Measurements from ENCODE around the gene HAVCR2. TPM values are rescaled to one million over a fixed set of nuclear protein-coding genes. Genes with fewer than 3 reads are reported as not detected.
"Not testable (repeated sequence)": the region's sequence is repeated elsewhere in the genome, so short reads cannot be mapped to it uniquely, and the experiment has no call there.

The HAVCR2 gene
- total and polyA plus RNA-seq, 2 donors from 2014 or later = 14.6 to 17.5 TPM

DNA sequence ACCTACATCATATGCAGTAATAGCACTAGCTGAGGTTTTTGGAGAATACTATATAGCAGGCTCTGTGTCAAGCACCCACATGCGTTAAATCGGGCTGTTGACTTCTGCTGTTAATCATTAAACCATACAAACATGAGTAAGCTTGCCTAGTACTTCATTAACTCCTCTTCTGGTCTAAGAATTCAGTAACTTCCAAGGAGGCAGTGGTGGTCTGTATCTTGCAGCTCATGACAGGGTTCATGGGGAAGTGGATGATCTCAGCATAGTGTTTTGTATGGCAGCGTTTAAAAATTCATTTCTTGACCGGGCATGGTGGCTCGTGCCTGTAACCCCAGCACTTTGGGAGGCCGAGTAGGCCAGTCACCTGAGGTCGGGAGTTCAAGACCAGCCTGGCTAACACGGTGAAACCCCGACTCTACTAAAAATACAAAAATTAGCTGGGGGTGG lies 49.7 kb downstream of the HAVCR2 start, which contains the start of gene HAVCR1:
TSS of gene HAVCR1 (minus strand) at position 24 of the 447 bp plus-strand sequence. CDS start 1,173 bp downstream, outside the sequence.
- Histone ChIP-seq H3K27me3 (ENCODE audit: control insufficient read depth, insufficient read depth, low read length) (no peaks in the 10 kb centered on the region), H3K9me3 (ENCODE audit: control insufficient read depth in 2 of 3, insufficient read depth in 1 of 3, low read length in 3 of 3) (no peaks in the 10 kb centered on the region), H3K27ac (ENCODE audit: low read depth in 2 of 2, low read length in 2 of 2) (peak within 1 kb of the TSS; percentile 76 to 93), H3K36me3 (ENCODE audit: control insufficient read depth in 2 of 3, insufficient read depth in 3 of 3, low read length in 3 of 3) (no peaks in the 10 kb centered on the region), H3K9ac (ENCODE audit: low read length in 3 of 3) (peak within 1 kb of the TSS in 1 of 3 donors; percentile 35), H3K4me1 (ENCODE audit: control insufficient read depth in 2 of 3, insufficient read depth in 2 of 3, low read depth in 1 of 3, low read length in 3 of 3) (peaks cover 0 to 11% (median 5%) of the 10 kb centered on the region in 3 donors), H3K4me3 (ENCODE audit: low read length in 3 of 3) (peak within 1 kb of the TSS in 2 of 3 donors; percentile 23 to 28)
- FAIRE-seq (peak; percentile 86), DNase-seq (peak in 4 of 5 donors; percentile 17 to 74 (median 54))
- intact Hi-C loops (cut with DNase I) = no loop called here
- TF ChIP-seq, protein P1, sequence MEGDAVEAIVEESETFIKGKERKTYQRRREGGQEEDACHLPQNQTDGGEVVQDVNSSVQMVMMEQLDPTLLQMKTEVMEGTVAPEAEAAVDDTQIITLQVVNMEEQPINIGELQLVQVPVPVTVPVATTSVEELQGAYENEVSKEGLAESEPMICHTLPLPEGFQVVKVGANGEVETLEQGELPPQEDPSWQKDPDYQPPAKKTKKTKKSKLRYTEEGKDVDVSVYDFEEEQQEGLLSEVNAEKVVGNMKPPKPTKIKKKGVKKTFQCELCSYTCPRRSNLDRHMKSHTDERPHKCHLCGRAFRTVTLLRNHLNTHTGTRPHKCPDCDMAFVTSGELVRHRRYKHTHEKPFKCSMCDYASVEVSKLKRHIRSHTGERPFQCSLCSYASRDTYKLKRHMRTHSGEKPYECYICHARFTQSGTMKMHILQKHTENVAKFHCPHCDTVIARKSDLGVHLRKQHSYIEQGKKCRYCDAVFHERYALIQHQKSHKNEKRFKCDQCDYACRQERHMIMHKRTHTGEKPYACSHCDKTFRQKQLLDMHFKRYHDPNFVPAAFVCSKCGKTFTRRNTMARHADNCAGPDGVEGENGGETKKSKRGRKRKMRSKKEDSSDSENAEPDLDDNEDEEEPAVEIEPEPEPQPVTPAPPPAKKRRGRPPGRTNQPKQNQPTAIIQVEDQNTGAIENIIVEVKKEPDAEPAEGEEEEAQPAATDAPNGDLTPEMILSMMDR (IDR thresholded peaks at IDR 0.05; ENCODE audit: borderline replicate concordance, extremely low read depth, insufficient read depth) = no peak

DNA sequence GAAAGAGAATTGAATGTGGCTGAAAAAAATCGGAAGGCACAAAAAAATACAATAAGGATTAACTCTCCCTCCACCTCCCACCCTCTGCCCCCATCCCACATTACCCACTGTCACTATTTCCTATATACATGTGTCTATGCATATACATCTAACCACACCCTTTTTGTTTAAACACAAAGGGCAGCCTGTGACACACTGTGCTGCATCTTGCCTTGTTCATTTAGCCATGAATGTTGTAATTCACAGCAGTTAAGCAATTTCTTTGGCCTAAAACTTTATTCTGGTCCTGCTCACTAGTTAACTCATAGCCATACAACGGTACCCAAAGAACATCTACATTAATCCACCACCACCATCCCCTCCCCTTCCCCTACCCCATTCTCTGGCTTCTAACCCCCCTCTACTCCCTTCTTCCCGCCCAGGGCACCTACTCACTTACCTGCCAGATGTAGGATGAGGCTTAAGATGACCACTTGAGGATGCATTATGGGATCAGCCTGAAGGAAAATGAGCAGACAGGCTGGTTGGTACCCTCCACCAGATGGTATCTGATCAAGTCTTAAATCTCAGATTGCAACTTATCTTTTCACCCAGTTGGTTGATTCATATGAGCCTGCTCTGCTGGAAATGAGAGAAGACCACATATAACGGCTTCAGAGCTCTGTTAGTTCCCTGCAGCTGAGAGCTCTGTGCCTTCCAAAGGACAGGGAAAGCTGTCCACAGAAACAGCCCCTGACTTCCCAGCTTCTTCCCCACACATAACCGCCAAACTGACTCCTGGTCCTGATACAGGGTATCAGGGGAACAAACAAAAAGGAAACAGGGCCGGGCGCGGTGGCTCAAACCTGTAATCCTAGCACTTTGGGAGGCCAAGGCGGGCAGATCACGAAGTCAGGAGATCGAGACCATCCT lies 51.1 kb downstream of the HAVCR2 start:
- Histone ChIP-seq H3K36me3 (ENCODE audit: control insufficient read depth in 2 of 3, insufficient read depth in 3 of 3, low read length in 3 of 3) (no peaks in the 10 kb centered on the region), H3K9ac (ENCODE audit: low read length in 3 of 3) (no peak overlapping the region), H3K27me3 (ENCODE audit: control insufficient read depth, insufficient read depth, low read length) (no peaks in the 10 kb centered on the region), H3K27ac (ENCODE audit: low read depth in 2 of 2, low read length in 2 of 2) (peak overlapping the region; percentile 72 to 74), H3K4me3 (ENCODE audit: low read length in 3 of 3) (peak overlapping the region in 2 of 3 donors; percentile 23 to 28), H3K9me3 (ENCODE audit: control insufficient read depth in 2 of 3, insufficient read depth in 1 of 3, low read length in 3 of 3) (no peaks in the 10 kb centered on the region), H3K4me1 (ENCODE audit: control insufficient read depth in 2 of 3, insufficient read depth in 2 of 3, low read depth in 1 of 3, low read length in 3 of 3) (peaks cover 0 to 11% (median 5%) of the 10 kb centered on the region in 3 donors)
- intact Hi-C loops (cut with DNase I) = no loop called here
- TF ChIP-seq, protein P1 (IDR thresholded peaks at IDR 0.05; ENCODE audit: borderline replicate concordance, extremely low read depth, insufficient read depth) = no peak
- DNase-seq (no peak), FAIRE-seq (no peak)

DNA sequence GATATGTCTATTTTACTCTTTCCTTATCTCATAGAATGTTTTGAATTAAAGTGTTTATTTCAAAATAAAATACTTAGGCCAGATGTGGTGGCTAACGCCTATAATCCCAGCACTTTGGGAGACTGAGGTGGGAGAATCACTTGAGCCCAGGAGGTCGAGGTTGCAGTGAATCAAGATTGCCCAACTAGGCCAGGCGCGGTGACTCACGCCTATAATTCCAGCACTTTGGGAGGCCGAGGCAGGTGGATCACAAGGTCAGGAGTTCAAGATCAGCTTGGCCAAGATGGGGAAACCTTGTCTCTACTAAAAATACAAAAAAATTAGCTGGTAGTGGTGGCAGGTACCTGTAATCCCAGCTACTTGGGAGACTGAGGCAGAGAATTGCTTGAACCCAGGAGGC lies 52.0 kb downstream of the HAVCR2 start:
- intact Hi-C loops (cut with DNase I); H3K36me3 ChIP-seq (ENCODE audit: control insufficient read depth in 2 of 3, insufficient read depth in 3 of 3, low read length in 3 of 3); H3K9ac ChIP-seq (ENCODE audit: low read length in 3 of 3); H3K27ac ChIP-seq (ENCODE audit: low read depth in 2 of 2, low read length in 2 of 2); H3K4me3 ChIP-seq (ENCODE audit: low read length in 3 of 3); FAIRE-seq; H3K27me3 ChIP-seq (ENCODE audit: control insufficient read depth, insufficient read depth, low read length); H3K9me3 ChIP-seq (ENCODE audit: control insufficient read depth in 2 of 3, insufficient read depth in 1 of 3, low read length in 3 of 3); DNase-seq: not testable (repeated sequence)
- H3K4me1 ChIP-seq (ENCODE audit: control insufficient read depth in 2 of 3, insufficient read depth in 2 of 3, low read depth in 1 of 3, low read length in 3 of 3) = peaks cover 0 to 11% (median 5%) of the 10 kb centered on the region in 3 donors

DNA sequence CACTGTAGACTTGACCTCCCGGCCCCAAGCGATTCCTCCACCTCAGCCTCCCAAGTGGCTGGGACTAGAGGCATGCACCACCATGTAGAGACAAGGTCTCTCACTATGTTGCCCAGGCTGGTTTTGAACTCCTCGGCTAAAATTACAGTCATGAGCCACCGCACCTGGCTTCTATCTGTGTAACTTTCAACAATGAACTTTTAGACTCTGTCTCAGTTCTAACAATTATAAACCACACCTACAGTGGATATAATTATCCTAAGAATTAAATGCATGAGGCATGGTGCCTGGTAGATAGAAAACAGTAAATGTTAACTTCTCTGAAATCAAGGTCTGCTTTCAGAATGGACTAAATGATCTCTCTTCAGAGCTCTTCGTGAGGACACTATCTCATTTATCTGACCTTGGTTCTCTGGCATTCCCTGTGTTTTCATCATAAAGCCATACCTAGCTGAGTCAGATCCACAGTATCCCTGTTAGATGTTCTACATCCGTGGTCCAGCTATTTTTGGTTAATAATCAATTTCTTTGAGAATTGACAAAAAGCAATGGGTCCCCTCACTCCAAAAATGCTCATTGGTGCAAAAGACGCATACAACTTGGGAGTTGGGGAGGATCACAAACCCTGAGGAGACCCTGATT lies 57.1 kb downstream of the HAVCR2 start:
- FAIRE-seq (no peak), DNase-seq (no peak)
- intact Hi-C loops (cut with DNase I) = no loop called here
- H3K27me3 ChIP-seq (ENCODE audit: control insufficient read depth, insufficient read depth, low read length) = no peaks in the 10 kb centered on the region
- TF ChIP-seq, protein P1 (IDR thresholded peaks at IDR 0.05; ENCODE audit: borderline replicate concordance, extremely low read depth, insufficient read depth) = no peak
- H3K27ac ChIP-seq (ENCODE audit: low read depth in 2 of 2, low read length in 2 of 2) = peak overlapping the region in 1 of 2 donors; percentile 14
- no peak overlapping the region for H3K4me3 ChIP-seq (ENCODE audit: low read length in 3 of 3)
- H3K9ac ChIP-seq (ENCODE audit: low read length in 3 of 3) = no peak overlapping the region
- no peaks in the 10 kb centered on the region for H3K9me3 ChIP-seq (ENCODE audit: control insufficient read depth in 2 of 3, insufficient read depth in 1 of 3, low read length in 3 of 3)
- peaks cover 0 to 19% (median 0%) of the 10 kb centered on the region in 3 donors for H3K4me1 ChIP-seq (ENCODE audit: control insufficient read depth in 2 of 3, insufficient read depth in 2 of 3, low read depth in 1 of 3, low read length in 3 of 3)
- no peaks in the 10 kb centered on the region for H3K36me3 ChIP-seq (ENCODE audit: control insufficient read depth in 2 of 3, insufficient read depth in 3 of 3, low read length in 3 of 3)

Measured in kidney (tissue), 14 donors.